SU-DHL-6 (cell line): ENCODE data around the gene GKN2.

Experiments used
- CTCF ChIP-seq: fragments of 200-600 bp; sonication (generic); IDR thresholded peaks from one replicate; pipeline ENCODE4 v1.5.1; 2017; ENCODE audit warnings: antibody characterized with exemption, mild to moderate bottlenecking, low read length, moderate library complexity; ENCODE audit not compliant: insufficient read depth, poor library complexity, severe bottlenecking
- EZH2phosphoT487 ChIP-seq: fragments of 200-600 bp; sonication (generic), shearing (Covaris generic); conservative IDR thresholded peaks from 2 replicates; pipeline ENCODE4 v1.6.1; 2018; ENCODE audit warnings: mild to moderate bottlenecking, antibody characterized with exemption, low read length, moderate library complexity, mixed read lengths

GRCh38 chr2:68997401-68997800 lies 44.7 kb upstream of the GKN2 start:
- TF ChIP-seq CTCF (no peak), EZH2phosphoT487 (no peak)
